ENCODE measurements around the gene IGFLR1. TPM values are rescaled to one million over a fixed set of nuclear protein-coding genes. Genes with fewer than 3 reads are reported as not detected.

IGFLR1 gene
- total and polyA plus RNA-seq, 2 donors (not counting 3 experiments of a cell fraction or from before 2014, with no cell fraction given): 2.6 to 7.6 TPM

DNA sequence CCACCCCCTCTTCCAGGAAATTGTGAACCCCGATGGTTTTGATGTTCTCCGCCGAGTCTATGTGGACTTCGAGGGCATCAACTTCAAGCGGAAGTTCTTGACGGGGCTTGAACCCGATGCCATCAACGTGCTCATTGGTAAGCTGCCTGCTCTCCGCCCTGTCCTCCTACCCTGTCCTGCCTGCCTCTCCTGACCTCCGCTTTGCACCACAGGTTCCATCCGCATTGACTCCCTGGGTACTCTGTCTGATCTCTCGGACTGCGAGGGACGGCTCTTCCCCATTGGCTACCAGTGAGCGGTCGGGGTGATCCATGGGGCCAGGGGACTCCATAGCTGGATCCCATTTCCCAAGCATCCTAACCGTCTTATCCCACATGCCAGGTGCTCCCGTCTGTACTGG, 11.9 kb downstream of the IGFLR1 start:
- no peaks in the 10 kb centered on the region for H4K20me1 ChIP-seq (replicated peaks; ENCODE audit: control insufficient read depth, extremely low read depth, insufficient read depth, low read length)

GRCh38 chr19:35729763-35730162, 12.5 kb downstream of the IGFLR1 start:
- no peak overlapping the region for H3K4me2 ChIP-seq (ENCODE audit: insufficient read depth, low read length)
- no peak overlapping the region for H3K4me3 ChIP-seq (replicated peaks in 1 of 3; ENCODE audit: insufficient read depth in 1 of 3, low read depth in 1 of 3, low read length in 3 of 3)
- dilution Hi-C loops (cut with MboI; ENCODE audit: extremely low pct_ligation_motif_present, low sequenced_read_pairs) (no loop called here), intact Hi-C loops (cut with micrococcal nuclease) (no loop called here)
- no peak overlapping the region for H2AFZ ChIP-seq (ENCODE audit: low read depth, low read length)
- no peak for FAIRE-seq
- H3K9ac ChIP-seq (replicated peaks; ENCODE audit: extremely low read depth, insufficient read depth, low read length): no peak overlapping the region
- H4K20me1 ChIP-seq (replicated peaks; ENCODE audit: control insufficient read depth, extremely low read depth, insufficient read depth, low read length): no peaks in the 10 kb centered on the region
- ChIA-PET POLR2A (no interaction called here), CTCF (no interaction called here)
- H3K79me2 ChIP-seq (ENCODE audit: control insufficient read depth, insufficient read depth, low read length): no peaks in the 10 kb centered on the region
- no peak for DNase-seq (ENCODE audit: low read depth, low spot score)
- no peak for TF ChIP-seq POLR2AphosphoS5 (IDR thresholded peaks at IDR 0.05; ENCODE audit: insufficient read depth, low read depth, low read length)
- no peak for TF ChIP-seq MYC (IDR thresholded peaks at IDR 0.05; ENCODE audit: low read depth, low read length)
- no peak for TF ChIP-seq GATA2 (IDR thresholded peaks at IDR 0.05; ENCODE audit: insufficient read depth, insufficient read length, low read depth, low read length)
- no peak for TF ChIP-seq CTCF (IDR thresholded peaks at IDR 0.05; ENCODE audit: extremely low read depth in 1 of 2, insufficient read depth in 1 of 2, low read depth in 1 of 2, low read length in 2 of 2)
- no peak for TF ChIP-seq POLR2A (IDR thresholded peaks at IDR 0.05; ENCODE audit: low read depth, low read length)
- no peak for TF ChIP-seq EZH2 (IDR thresholded peaks at IDR 0.05; ENCODE audit: borderline replicate concordance, low read depth, low read length, severe bottlenecking)
- TF ChIP-seq JUN (IDR thresholded peaks at IDR 0.05; ENCODE audit: borderline replicate concordance, insufficient read depth, insufficient read length, low read depth): no peak
- no peak for TF ChIP-seq MAX (IDR thresholded peaks at IDR 0.05; ENCODE audit: insufficient read depth, insufficient read length)
- BruUV-seq (replicated peaks): no TSS peak
- no peaks in the 10 kb centered on the region for H3K9me1 ChIP-seq (replicated peaks; ENCODE audit: control insufficient read depth, extremely low read depth, insufficient read depth, low read length)
- no peak overlapping the region for H3K27ac ChIP-seq (ENCODE audit: insufficient read depth, low read depth, low read length)
- H3K9me3 ChIP-seq (replicated peaks; ENCODE audit: control insufficient read depth, insufficient read depth, low read length): no peaks in the 10 kb centered on the region
- no peaks in the 10 kb centered on the region for H3K4me1 ChIP-seq (ENCODE audit: control insufficient read depth, extremely low read depth, insufficient read depth, low read length)
- peaks cover 23 to 76% of the 10 kb centered on the region in 2 experiments for H3K36me3 ChIP-seq (ENCODE audit: control insufficient read depth in 2 of 2, extremely low read depth in 1 of 2, insufficient read depth in 2 of 2, low read length in 2 of 2)
- H3K27me3 ChIP-seq (ENCODE audit: control insufficient read depth in 2 of 2, insufficient read depth in 2 of 2, low read length in 2 of 2): no peaks in the 10 kb centered on the region

More for the DNA sequence above, 11.9 kb downstream of the IGFLR1 start:
- peaks cover 20 to 76% of the 10 kb centered on the region in 2 experiments for H3K36me3 ChIP-seq (ENCODE audit: control insufficient read depth in 2 of 2, extremely low read depth in 1 of 2, insufficient read depth in 2 of 2, low read length in 2 of 2)
- CTCF ChIA-PET: no interaction called here
- DNase-seq (ENCODE audit: low read depth, low spot score): no peak
- no peak overlapping the region for H3K27ac ChIP-seq (ENCODE audit: insufficient read depth, low read depth, low read length)
- no peaks in the 10 kb centered on the region for H3K27me3 ChIP-seq (ENCODE audit: control insufficient read depth in 2 of 2, insufficient read depth in 2 of 2, low read length in 2 of 2)
- no peak overlapping the region for H3K4me3 ChIP-seq (replicated peaks in 1 of 3; ENCODE audit: insufficient read depth in 1 of 3, low read depth in 1 of 3, low read length in 3 of 3)
- intact Hi-C loops (cut with micrococcal nuclease) (no loop called here), dilution Hi-C loops (cut with MboI; ENCODE audit: extremely low pct_ligation_motif_present, low sequenced_read_pairs) (no loop called here)
- no peak overlapping the region for H3K9ac ChIP-seq (replicated peaks; ENCODE audit: extremely low read depth, insufficient read depth, low read length)
- TSS peak; percentile 4 for BruUV-seq (replicated peaks)
- H2AFZ ChIP-seq (ENCODE audit: low read depth, low read length): no peak overlapping the region
- H3K9me1 ChIP-seq (replicated peaks; ENCODE audit: control insufficient read depth, extremely low read depth, insufficient read depth, low read length): no peaks in the 10 kb centered on the region
- no peak for FAIRE-seq
- POLR2A ChIA-PET: no interaction called here
- no peaks in the 10 kb centered on the region for H3K4me1 ChIP-seq (ENCODE audit: control insufficient read depth, extremely low read depth, insufficient read depth, low read length)
- no peaks in the 10 kb centered on the region for H3K79me2 ChIP-seq (ENCODE audit: control insufficient read depth, insufficient read depth, low read length)
- TF ChIP-seq POLR2A (IDR thresholded peaks at IDR 0.05; ENCODE audit: low read depth, low read length): no peak
- TF ChIP-seq JUN (IDR thresholded peaks at IDR 0.05; ENCODE audit: borderline replicate concordance, insufficient read depth, insufficient read length, low read depth): no peak
- no peak for TF ChIP-seq MAX (IDR thresholded peaks at IDR 0.05; ENCODE audit: insufficient read depth, insufficient read length)
- TF ChIP-seq EZH2 (IDR thresholded peaks at IDR 0.05; ENCODE audit: borderline replicate concordance, low read depth, low read length, severe bottlenecking): no peak
- TF ChIP-seq GATA2 (IDR thresholded peaks at IDR 0.05; ENCODE audit: insufficient read depth, insufficient read length, low read depth, low read length): no peak
- no peak for TF ChIP-seq FOS (IDR thresholded peaks at IDR 0.05; ENCODE audit: borderline replicate concordance, insufficient read depth, low read length)
- no peak for TF ChIP-seq MYC (IDR thresholded peaks at IDR 0.05; ENCODE audit: low read depth, low read length)
- H3K4me2 ChIP-seq (ENCODE audit: insufficient read depth, low read length): no peak overlapping the region
- H3K9me3 ChIP-seq (replicated peaks; ENCODE audit: control insufficient read depth, insufficient read depth, low read length): no peaks in the 10 kb centered on the region
